ENCODE data around the gene CGNL1.

The CGNL1 gene

GRCh38 chr15:57335293-57335715 is 41.0 kb upstream of the CGNL1 start:
- Histone ChIP-seq H3K27me3 (no peaks in the 10 kb centered on the region), H3K9me3 (no peaks in the 10 kb centered on the region), H4K20me1 (no peaks in the 10 kb centered on the region), H3K36me3 (no peaks in the 10 kb centered on the region), H3K27ac (no peak overlapping the region), H3K9ac (no peak overlapping the region), H3K4me3 (no peak overlapping the region), H3K4me1 (peaks cover 39% of the 10 kb centered on the region), H3K4me2 (peak overlapping the region; percentile 55)
- TF ChIP-seq Cebpa-rat (IDR thresholded peaks at IDR 0.05) = no peak

GRCh38 chr15:57335719-57336118 is 40.6 kb upstream of the CGNL1 start:
- Histone ChIP-seq H3K4me1 (peaks cover 35% of the 10 kb centered on the region), H3K27ac (no peak overlapping the region), H3K9ac (no peak overlapping the region), H3K27me3 (no peaks in the 10 kb centered on the region), H3K4me2 (peak overlapping the region; percentile 55), H3K36me3 (no peaks in the 10 kb centered on the region), H3K4me3 (no peak overlapping the region), H3K9me3 (no peaks in the 10 kb centered on the region), H4K20me1 (no peaks in the 10 kb centered on the region)
- no peak for TF ChIP-seq Cebpa-rat (IDR thresholded peaks at IDR 0.05)

- no peaks in the 10 kb centered on the region for H3K9me3 ChIP-seq
- H3K9ac ChIP-seq = no peak overlapping the region
- no peak overlapping the region for H3K27ac ChIP-seq
- H3K4me2 ChIP-seq = peak overlapping the region; percentile 16; the same call in 1 of the 2 replicates
- no peak overlapping the region for H3K4me3 ChIP-seq
- H3K36me3 ChIP-seq = no peaks in the 10 kb centered on the region
- H4K20me1 ChIP-seq = no peaks in the 10 kb centered on the region
- peaks cover 27% of the 10 kb centered on the region for H3K4me1 ChIP-seq
- no peaks in the 10 kb centered on the region for H3K27me3 ChIP-seq
- no peak for TF ChIP-seq Cebpa-rat (IDR thresholded peaks at IDR 0.05)
These were observed 38.4 kb upstream of the CGNL1 start for GRCh38 chr15:57337868-57338411.

GRCh38 chr15:57339321-57339720 is 37.0 kb upstream of the CGNL1 start:
- no peak for TF ChIP-seq Cebpa-rat (IDR thresholded peaks at IDR 0.05)
- Histone ChIP-seq H3K4me2 (no peak overlapping the region), H3K9me3 (no peaks in the 10 kb centered on the region), H3K4me1 (peaks cover 27% of the 10 kb centered on the region), H3K9ac (no peak overlapping the region), H3K36me3 (no peaks in the 10 kb centered on the region), H3K4me3 (no peak overlapping the region), H3K27ac (no peak overlapping the region), H4K20me1 (no peaks in the 10 kb centered on the region), H3K27me3 (no peaks in the 10 kb centered on the region)

- H3K4me1 ChIP-seq = peaks cover 22% of the 10 kb centered on the region
- no peaks in the 10 kb centered on the region for H3K36me3 ChIP-seq
- TF ChIP-seq Cebpa-rat (IDR thresholded peaks at IDR 0.05) = no peak
These were observed 35.5 kb upstream of the CGNL1 start for GRCh38 chr15:57340682-57341259.

GRCh38 chr15:57343048-57343447 is 33.3 kb upstream of the CGNL1 start:
- H3K4me1 ChIP-seq = peaks cover 11% of the 10 kb centered on the region
- no peak overlapping the region for H3K4me2 ChIP-seq
- H3K4me3 ChIP-seq = no peak overlapping the region
- no peaks in the 10 kb centered on the region for H4K20me1 ChIP-seq
- H3K27ac ChIP-seq = no peak overlapping the region
- no peak for TF ChIP-seq Cebpa-rat (IDR thresholded peaks at IDR 0.05)
- no peaks in the 10 kb centered on the region for H3K27me3 ChIP-seq
- no peaks in the 10 kb centered on the region for H3K9me3 ChIP-seq
- H3K9ac ChIP-seq = no peak overlapping the region
- H3K36me3 ChIP-seq = no peaks in the 10 kb centered on the region

More at GRCh38 chr15:57340682-57341259, 35.5 kb upstream of the CGNL1 start:
- no peaks in the 10 kb centered on the region for H3K9me3 ChIP-seq
- H3K4me2 ChIP-seq = no peak overlapping the region
- no peaks in the 10 kb centered on the region for H3K27me3 ChIP-seq
- no peak overlapping the region for H3K4me3 ChIP-seq
- H3K27ac ChIP-seq = no peak overlapping the region
- no peaks in the 10 kb centered on the region for H4K20me1 ChIP-seq
- H3K9ac ChIP-seq = no peak overlapping the region

GRCh38 chr15:57343498-57343897 is 32.8 kb upstream of the CGNL1 start:
- no peaks in the 10 kb centered on the region for H4K20me1 ChIP-seq
- no peak for TF ChIP-seq Cebpa-rat (IDR thresholded peaks at IDR 0.05)
- no peaks in the 10 kb centered on the region for H3K9me3 ChIP-seq
- no peak overlapping the region for H3K4me3 ChIP-seq
- H3K36me3 ChIP-seq = no peaks in the 10 kb centered on the region
- no peak overlapping the region for H3K27ac ChIP-seq
- no peaks in the 10 kb centered on the region for H3K27me3 ChIP-seq
- peaks cover 7% of the 10 kb centered on the region; the same call in 1 of the 2 replicates for H3K4me1 ChIP-seq
- no peak overlapping the region for H3K9ac ChIP-seq
- no peak overlapping the region for H3K4me2 ChIP-seq

GRCh38 chr15:57344282-57344681 is 32.0 kb upstream of the CGNL1 start:
- no peaks in the 10 kb centered on the region for H3K36me3 ChIP-seq
- no peaks in the 10 kb centered on the region for H4K20me1 ChIP-seq
- no peaks in the 10 kb centered on the region for H3K9me3 ChIP-seq
- no peak for TF ChIP-seq Cebpa-rat (IDR thresholded peaks at IDR 0.05)
- no peaks in the 10 kb centered on the region for H3K27me3 ChIP-seq
- no peak overlapping the region for H3K4me2 ChIP-seq
- H3K9ac ChIP-seq = no peak overlapping the region
- H3K4me3 ChIP-seq = no peak overlapping the region
- no peak overlapping the region for H3K27ac ChIP-seq
- no peaks in the 10 kb centered on the region for H3K4me1 ChIP-seq

GRCh38 chr15:57345584-57345983 is 30.7 kb upstream of the CGNL1 start:
- no peak overlapping the region for H3K27ac ChIP-seq
- H3K4me1 ChIP-seq = no peaks in the 10 kb centered on the region
- no peaks in the 10 kb centered on the region for H3K27me3 ChIP-seq
- H3K4me3 ChIP-seq = no peak overlapping the region
- no peak for TF ChIP-seq Cebpa-rat (IDR thresholded peaks at IDR 0.05)
- H3K9me3 ChIP-seq = no peaks in the 10 kb centered on the region
- no peaks in the 10 kb centered on the region for H4K20me1 ChIP-seq
- no peaks in the 10 kb centered on the region for H3K36me3 ChIP-seq
- H3K9ac ChIP-seq = no peak overlapping the region
- no peak overlapping the region for H3K4me2 ChIP-seq

GRCh38 chr15:57348081-57348480 is 28.2 kb upstream of the CGNL1 start:
- Histone ChIP-seq H3K4me3 (no peak overlapping the region), H3K9ac (no peak overlapping the region), H4K20me1 (no peaks in the 10 kb centered on the region), H3K36me3 (no peaks in the 10 kb centered on the region), H3K4me2 (no peak overlapping the region), H3K27me3 (no peaks in the 10 kb centered on the region), H3K27ac (no peak overlapping the region), H3K9me3 (no peaks in the 10 kb centered on the region), H3K4me1 (no peaks in the 10 kb centered on the region)
- TF ChIP-seq Cebpa-rat (IDR thresholded peaks at IDR 0.05) = no peak
